GM19043 (cell line): Measurements from ENCODE around the gene VCPKMT.
A peak's percentile ranks its signal among the peaks of the same experiment; 100 is the strongest.

Source experiments
- ATAC-seq: cut with Tn5 transposase; IDR thresholded peaks from one replicate; pipeline ENCODE4 v1.9.1; 2021; ENCODE audit warnings: low read depth; ENCODE audit not compliant: unreplicated experiment

The VCPKMT gene

DNA sequence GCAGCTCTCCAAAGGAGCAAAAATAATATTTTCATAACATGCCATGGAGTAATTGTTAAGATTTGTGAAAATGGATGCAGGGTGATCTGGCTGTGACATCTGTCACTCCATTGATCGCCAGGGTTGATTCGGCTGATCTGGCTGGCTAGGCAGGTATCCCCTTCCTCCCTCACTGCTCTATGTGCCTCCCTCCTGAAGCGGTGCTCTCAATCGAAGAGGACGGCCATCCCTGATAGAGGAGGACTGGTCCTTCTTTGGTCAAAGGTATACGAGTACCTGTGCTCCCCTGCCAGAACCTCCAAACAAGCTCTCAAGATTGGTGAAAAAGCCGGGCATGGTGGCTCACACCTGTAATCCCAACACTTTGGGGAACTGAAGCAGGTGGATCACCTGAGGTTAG, 47.9 kb downstream of the VCPKMT start:
- no peak for ATAC-seq

DNA sequence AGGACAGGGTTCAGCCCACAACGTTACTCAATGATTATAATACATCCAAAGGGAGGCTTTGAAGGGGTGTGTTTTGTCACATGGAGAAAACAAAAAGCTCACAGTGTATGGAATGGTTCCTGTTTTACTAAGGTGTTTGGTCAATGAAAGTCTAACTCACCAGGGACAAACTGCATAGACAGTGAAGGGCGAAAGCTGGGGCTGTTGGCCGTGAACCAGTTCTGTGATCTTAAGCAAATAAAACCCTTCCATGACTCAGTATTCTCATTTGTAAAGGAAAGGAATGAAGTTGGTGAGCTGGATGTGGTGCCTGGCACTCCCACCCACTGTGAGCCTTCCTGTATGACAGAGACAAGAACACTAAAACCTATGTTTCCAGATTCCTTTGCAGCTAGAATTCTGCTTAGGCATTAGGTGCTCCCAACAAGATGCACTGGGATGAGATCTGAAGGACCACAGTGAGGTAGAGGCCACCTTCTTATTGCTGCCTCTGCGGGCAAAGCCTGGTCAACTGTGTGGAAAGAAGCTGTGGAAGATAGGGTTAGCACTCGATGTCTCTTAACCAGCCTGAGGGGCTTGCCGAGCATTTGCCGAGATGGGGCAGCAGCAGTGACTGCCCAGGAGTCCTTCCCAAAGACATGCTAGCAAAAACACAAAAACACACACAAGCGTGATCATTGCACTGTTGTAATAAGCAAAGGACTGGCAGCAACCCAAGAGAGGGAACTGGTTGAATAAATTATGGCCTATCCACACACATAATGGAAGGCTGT, 48.5 kb downstream of the VCPKMT start:
- no peak for ATAC-seq

DNA sequence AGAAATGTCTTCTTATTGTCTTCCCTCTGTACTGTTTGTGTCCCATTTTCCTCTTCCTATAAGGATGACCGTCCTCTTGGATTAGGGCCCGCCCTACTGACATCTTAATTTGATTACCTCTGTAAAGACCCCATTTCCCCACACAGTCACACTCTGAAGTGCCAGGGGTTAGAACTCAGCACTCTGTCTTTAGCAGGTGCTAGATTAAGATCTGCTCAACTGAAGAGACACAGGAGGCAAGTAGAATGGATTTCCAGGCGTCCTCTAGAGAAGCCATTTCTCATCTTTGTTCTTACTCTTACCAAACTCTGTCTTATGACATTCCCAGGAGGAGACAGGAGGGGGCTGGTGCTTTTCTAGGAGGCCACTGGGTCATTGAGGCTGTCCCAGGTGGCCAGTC, 50.8 kb downstream of the VCPKMT start:
- ATAC-seq, result no peak

DNA sequence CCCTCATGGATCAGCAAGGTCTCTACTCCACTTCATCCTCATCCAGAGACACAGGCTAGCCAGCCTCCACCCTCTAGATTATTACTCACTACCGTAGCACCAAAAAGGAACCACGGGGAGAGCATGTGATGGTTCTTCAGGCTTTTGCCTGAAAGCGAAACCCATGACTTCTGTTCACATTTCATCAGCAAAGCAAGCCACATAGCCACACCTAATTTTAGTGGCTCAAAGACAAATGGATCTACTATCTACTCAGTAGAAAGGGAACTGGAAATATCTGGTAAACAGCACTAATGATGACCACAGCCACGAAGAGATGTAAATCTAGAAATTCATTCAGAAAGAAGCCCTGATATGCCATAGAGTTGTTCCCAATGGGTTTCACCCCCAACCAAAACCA, 51.4 kb downstream of the VCPKMT start:
- peak; percentile 51 for ATAC-seq

DNA sequence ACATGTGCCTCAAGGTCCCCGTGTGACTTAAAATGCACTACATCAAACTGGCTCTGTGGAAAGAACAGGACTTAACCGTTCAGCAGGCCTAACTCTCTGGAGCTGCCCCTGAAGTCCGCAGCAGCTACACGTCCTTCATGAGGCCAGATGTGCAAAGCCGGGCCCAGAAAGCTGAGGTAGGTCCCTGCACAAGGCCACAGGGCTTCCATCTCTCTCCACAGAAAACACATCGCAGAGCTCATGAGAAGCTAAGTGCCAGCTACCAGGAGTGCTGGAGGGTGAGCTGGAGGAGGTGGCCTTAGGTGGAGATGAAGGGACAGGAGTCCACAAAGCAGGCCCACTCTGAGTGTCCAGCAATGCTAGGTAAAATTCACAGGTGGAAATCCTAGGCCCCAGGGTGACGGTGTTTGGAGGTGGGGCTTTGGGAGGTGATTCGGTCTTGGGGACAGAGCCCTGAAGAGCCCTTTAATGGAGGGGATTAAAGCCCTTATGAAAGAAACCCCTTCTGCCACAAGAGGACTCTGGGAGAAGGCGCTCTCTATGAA, 52.4 kb downstream of the VCPKMT start:
- ATAC-seq, result no peak

DNA sequence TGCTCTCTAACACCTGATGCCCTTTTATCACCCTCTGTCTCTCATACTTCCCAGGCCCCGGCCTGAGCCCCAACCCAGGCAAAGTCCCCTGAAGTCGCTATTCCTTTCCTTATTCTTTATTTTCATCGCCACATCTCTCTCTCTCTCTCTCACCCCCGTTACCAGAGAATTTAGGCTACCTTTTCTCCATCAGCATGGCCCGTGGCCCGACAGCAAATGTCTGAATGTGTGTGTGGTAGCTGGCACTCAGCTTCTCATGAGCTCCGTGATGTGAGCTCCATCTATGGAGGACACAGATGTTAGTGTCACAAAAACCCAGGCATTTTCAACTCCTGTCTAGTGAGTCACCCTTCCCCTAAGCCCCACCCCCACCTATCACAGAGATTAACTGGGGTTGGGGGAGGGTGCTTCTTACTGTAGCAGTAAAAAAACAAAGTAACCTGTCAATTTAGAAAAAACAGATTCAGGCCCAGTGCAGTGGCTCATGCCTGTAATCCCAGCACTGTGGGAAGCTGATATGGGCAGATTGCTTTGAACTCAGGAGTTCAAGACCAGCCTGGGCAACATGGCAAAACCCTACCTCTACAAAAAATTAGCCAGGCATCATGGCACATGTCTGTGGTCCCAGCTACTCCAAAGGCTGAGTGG, 53.8 kb downstream of the VCPKMT start:
- peak; percentile 33 for ATAC-seq

DNA sequence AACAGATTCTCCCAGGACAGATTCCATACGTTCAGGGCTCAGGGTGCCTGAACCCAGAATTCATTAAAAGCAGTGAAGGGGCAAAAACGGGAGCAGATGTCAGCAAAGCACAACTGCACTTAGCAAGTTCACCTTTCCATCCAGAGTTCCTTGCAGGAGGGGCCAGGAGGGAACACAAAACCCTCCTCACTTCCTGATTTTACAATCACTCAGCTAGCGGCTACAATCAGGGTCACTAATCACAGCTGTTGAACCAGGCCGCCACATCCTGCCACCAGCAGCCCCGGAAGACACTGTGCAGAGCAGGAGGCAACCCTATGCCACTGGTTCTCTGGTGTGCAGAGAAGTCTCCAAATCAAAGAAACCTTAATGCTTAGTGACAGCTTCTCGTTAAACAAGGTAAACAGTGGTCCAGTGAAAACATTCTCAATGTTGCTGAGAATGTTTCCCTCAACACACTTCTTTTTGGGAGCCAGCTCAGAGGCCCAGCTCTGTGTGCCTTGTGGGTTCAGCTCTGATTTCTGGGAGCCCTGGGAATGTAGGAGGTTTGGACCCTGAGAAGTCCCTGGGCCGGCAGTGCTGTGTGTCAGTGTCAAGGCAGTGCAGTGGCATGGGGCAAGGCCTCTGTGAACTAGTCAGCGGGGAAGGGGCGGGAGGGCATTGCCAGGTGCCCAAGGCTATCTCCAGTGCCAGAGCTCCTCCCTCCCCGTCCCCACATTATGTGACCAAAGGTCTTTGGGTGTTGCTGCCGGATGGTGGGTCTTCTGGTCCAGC, 54.5 kb downstream of the VCPKMT start:
- peak; percentile 60 for ATAC-seq

DNA sequence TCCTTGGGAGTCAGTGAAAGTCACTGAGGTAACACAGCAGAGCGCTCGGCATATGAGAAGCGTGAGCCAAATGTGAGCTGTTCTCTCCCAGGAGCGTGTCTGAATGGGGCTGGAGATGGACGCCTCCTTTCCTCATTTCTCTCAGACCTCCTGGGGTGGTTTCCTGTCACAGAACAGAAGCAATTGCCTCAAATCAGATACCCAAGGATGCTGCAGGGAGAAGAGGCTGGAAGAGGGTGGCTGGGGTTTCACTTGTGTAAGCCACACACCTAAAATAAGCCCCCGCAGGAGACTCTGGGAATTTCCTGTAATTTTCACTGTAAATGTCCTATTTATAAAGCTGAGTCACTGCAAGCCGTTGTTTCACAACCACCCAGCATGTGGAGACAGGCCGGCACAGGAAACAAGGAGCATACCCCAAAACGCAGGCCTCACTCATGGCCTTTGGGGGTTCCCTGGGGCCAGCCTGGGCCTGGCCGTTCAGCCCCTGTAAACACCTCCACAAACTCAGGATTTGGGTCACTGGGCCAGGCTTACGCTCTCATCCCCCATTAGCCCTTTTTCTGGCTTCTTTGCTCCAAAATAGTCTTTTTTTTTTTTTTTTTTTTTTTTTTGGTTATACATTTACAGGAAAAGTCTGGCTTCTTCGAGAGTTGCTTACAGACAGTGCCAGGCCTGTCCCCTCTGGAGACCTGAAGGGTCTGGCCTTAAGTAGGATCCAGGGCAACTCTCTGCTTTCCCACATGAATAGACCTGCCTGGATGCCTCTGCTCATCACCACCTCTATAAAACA, 55.3 kb downstream of the VCPKMT start:
- peak; percentile 2 for ATAC-seq

DNA sequence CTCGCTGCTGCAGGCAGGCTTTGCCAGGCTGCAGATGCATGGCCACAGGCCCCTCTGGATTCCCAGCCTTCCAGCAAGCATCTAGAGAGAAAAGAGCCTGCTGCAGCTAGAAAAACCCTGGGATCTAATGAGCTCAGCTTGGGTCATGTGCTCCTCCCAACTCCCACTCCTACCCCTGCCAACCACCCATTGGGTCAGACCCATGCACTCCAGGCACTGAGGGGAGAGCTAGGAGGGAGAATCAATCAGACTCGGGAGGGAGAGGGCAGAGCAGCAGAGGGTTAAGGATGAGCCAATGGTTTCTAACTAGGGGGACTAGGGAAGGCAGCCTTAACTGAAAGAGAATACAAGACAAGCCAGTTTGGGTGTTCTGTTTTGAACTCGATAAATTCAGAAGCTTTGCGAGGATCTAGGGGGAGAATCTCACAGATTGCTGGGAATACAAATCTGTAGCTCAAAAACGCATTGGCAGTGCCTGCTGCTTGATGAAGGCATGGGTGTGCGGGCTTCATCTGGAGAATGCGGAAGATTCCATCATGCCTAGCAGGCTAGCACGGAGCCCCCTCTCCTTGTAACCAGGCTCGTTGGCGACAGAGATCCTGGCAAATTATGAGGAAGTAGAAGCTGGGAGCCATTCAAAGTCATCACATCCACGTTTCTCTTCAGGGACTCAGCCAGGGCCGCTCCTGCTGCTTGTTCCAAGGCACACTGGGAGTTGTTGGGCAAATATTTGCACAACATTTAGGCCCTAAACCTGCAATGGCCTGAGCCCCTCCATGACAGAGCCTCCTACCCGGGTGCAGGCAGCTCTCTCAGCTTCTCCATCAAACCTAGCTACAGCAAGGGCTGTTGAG, 56.4 kb downstream of the VCPKMT start:
- no peak for ATAC-seq
